Thoracic aorta (tissue), 2 donors: ENCODE data around the gene SLC35F1. TPM values are rescaled to one million over a fixed set of nuclear protein-coding genes. Genes with fewer than 3 reads are reported as not detected.

Experiments used
- ATAC-seq: fragments of 150-250 bp; one replicate; pipeline ENCODE4 v1.8.0; 2017; ENCODE audit warnings: low read depth; ENCODE audit not compliant: insufficient number of reproducible peaks, low FRiP score
- DNase-seq: peaks from one replicate; pipeline ENCODE4 v3.0.0-alpha.2; 2020; ENCODE audit warnings: low spot score
- H3K27ac ChIP-seq, 2 donors: fragments of 200-600 bp; sonication (generic); 1 replicate in 1 of 2; 2 replicates in 1 of 2; pipeline ENCODE4 v1.5.1; 2016; ENCODE audit warnings: mild to moderate bottlenecking in 2 of 2, moderate library complexity in 2 of 2
- H3K27me3 ChIP-seq: fragments of 200-600 bp; sonication (generic); replicated peaks from 2 replicates; pipeline ENCODE4 v1.6.0; 2016; ENCODE audit warnings: mild to moderate bottlenecking; ENCODE audit not compliant: insufficient read depth
- H3K36me3 ChIP-seq: fragments of 200-600 bp; sonication (generic); one replicate; pipeline ENCODE4 v1.5.1; 2016
- H3K4me1 ChIP-seq, 2 donors: fragments of 200-600 bp; sonication (generic); 1 replicate in 1 of 2; 2 replicates in 1 of 2; pipeline versions ENCODE4 v1.5.1 to v1.6.0; 2016; ENCODE audit warnings: low read depth in 2 of 2, mild to moderate bottlenecking in 1 of 2; ENCODE audit not compliant: control insufficient read depth in 1 of 2
- H3K4me3 ChIP-seq: fragments of 200-600 bp; sonication (generic); 2 replicates; pipeline ENCODE4 v1.5.1; 2016; ENCODE audit warnings: mild to moderate bottlenecking
- H3K9me3 ChIP-seq: fragments of 200-600 bp; sonication (generic); 2 replicates; pipeline ENCODE4 v1.5.1; 2016
- CTCF ChIP-seq: fragments of 200-600 bp; sonication (generic); IDR thresholded peaks from one replicate; pipeline ENCODE4 v1.5.1; 2019; ENCODE audit warnings: antibody characterized with exemption
- total RNA-seq, 2 donors: library from RNA; depleted of rRNA; stranded (reverse); fragments of >200 nt; gene quantifications; one replicate each; pipeline versions ENCODE4 v1.1.0 to v1.2.3, GENCODE V29; 2016

Gene SLC35F1
- total RNA-seq, 2 donors from 2014 or later = 0.81 to 3.0 TPM

- Histone ChIP-seq H3K27me3 (no peaks in the 10 kb centered on the region), H3K36me3 (no peaks in the 10 kb centered on the region), H3K4me1 (no peaks in the 10 kb centered on the region), H3K27ac (no peak overlapping the region), H3K9me3 (no peaks in the 10 kb centered on the region), H3K4me3 (no peak overlapping the region)
- ATAC-seq (no peak), DNase-seq (no peak)
- TF ChIP-seq CTCF = no peak
Observed at GRCh38 chr6:117951783-117952182, 44.7 kb downstream of the SLC35F1 start.

GRCh38 chr6:117955684-117956256 lies 48.7 kb downstream of the SLC35F1 start:
- Histone ChIP-seq H3K27ac (no peak overlapping the region), H3K4me3 (no peak overlapping the region), H3K36me3 (no peaks in the 10 kb centered on the region), H3K9me3 (no peaks in the 10 kb centered on the region), H3K27me3 (no peaks in the 10 kb centered on the region), H3K4me1 (no peaks in the 10 kb centered on the region)
- ATAC-seq = no peak
- DNase-seq = no peak
- TF ChIP-seq CTCF = no peak

- DNase-seq = no peak
- H3K36me3 ChIP-seq = no peaks in the 10 kb centered on the region
- no peak for ATAC-seq
- no peaks in the 10 kb centered on the region for H3K4me1 ChIP-seq
- no peaks in the 10 kb centered on the region for H3K27me3 ChIP-seq
- H3K27ac ChIP-seq = no peak overlapping the region
- H3K9me3 ChIP-seq = no peaks in the 10 kb centered on the region
- H3K4me3 ChIP-seq = no peak overlapping the region
- TF ChIP-seq CTCF = no peak
Observed at GRCh38 chr6:117956386-117956785, 49.3 kb downstream of the SLC35F1 start.

GRCh38 chr6:117958536-117958935 lies 51.5 kb downstream of the SLC35F1 start:
- H3K36me3 ChIP-seq = no peaks in the 10 kb centered on the region
- no peaks in the 10 kb centered on the region for H3K9me3 ChIP-seq
- no peak overlapping the region for H3K4me3 ChIP-seq
- no peak for DNase-seq
- TF ChIP-seq CTCF = no peak
- no peaks in the 10 kb centered on the region for H3K27me3 ChIP-seq
- no peak overlapping the region for H3K27ac ChIP-seq
- H3K4me1 ChIP-seq = no peaks in the 10 kb centered on the region
- no peak for ATAC-seq

- Histone ChIP-seq H3K9me3 (no peaks in the 10 kb centered on the region), H3K27me3 (no peaks in the 10 kb centered on the region), H3K36me3 (no peaks in the 10 kb centered on the region), H3K27ac (no peak overlapping the region), H3K4me3 (no peak overlapping the region), H3K4me1 (no peaks in the 10 kb centered on the region)
- ATAC-seq (no peak), DNase-seq (no peak)
- no peak for TF ChIP-seq CTCF
Observed at GRCh38 chr6:117960877-117961276, 53.8 kb downstream of the SLC35F1 start.
